HFFc6 (cell line): ENCODE results near the gene PCCB. TPM values are rescaled to one million over a fixed set of nuclear protein-coding genes. Genes with fewer than 3 reads are reported as not detected.
"Not testable (repeated sequence)": the region's sequence is repeated elsewhere in the genome, so short reads cannot be mapped to it uniquely, and the experiment has no call there.

Source experiments
- DNase-seq: peaks from one replicate; pipeline ENCODE4 v3.0.0-alpha.2; 2018
- H3K27ac Mint-ChIP-seq: 2 replicates; pipeline ENCODE4 v1.8.0; 2020; ENCODE audit warnings: mild to moderate bottlenecking, mixed read lengths
- H3K27me3 Mint-ChIP-seq: 2 replicates; pipeline ENCODE4 v1.8.0; 2021; ENCODE audit warnings: mild to moderate bottlenecking, moderate library complexity, mixed read lengths; ENCODE audit not compliant: insufficient read depth
- H3K36me3 Mint-ChIP-seq: 2 replicates; pipeline ENCODE4 v1.8.0; 2021; ENCODE audit warnings: low read depth, mixed read lengths
- H3K4me1 Mint-ChIP-seq: 2 replicates; pipeline ENCODE4 v1.8.0; 2020; ENCODE audit warnings: low read depth, mixed read lengths
- H3K4me3 Mint-ChIP-seq: 2 replicates; pipeline ENCODE4 v1.8.0; 2020; ENCODE audit warnings: mild to moderate bottlenecking, moderate library complexity, mixed read lengths
- H3K9me3 Mint-ChIP-seq: 2 replicates; pipeline ENCODE4 v1.8.0; 2020; ENCODE audit warnings: mild to moderate bottlenecking, mixed read lengths
- total RNA-seq, 6 experiments: library from RNA; stranded (reverse); fragmentation: NEBNext Ultra II Directional; extraction: Animal tissue kit (Norgen Biotek cat#: 25700); gene quantifications; 2 replicates in 1 of 6; 3 replicates in 5 of 6; pipeline ENCODE4 v1.2.3, GENCODE V29; 2021
- TF ChIP-seq, protein P1 (sequence below): fragments of 200-600 bp; sonication (generic); IDR thresholded peaks from 2 replicates; pipeline ENCODE4 v1.5.0; 2021; ENCODE audit warnings: antibody characterized with exemption, mild to moderate bottlenecking

PCCB gene
- total RNA-seq, 6 experiments from 2014 or later = 32.4 to 41.1 (median 37.8) TPM

DNA sequence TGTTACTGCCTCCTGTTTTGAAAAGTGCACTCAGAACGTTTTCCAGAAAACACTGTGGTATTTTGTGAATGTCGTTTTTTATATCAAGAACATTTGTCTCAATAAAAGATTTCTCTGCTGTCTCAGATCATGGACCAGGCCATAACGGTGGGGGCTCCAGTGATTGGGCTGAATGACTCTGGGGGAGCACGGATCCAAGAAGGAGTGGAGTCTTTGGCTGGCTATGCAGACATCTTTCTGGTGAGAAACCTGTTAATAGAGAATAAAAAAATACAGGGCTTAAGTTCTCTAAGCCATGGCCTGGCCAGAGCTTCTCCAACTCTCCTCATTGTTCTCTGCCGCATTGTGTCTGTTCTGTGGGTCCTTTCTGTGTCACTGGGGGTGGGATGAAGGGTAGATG is 11.7 kb downstream of the PCCB start:
- H3K27ac Mint-ChIP-seq = no peak overlapping the region
- no peaks in the 10 kb centered on the region for H3K27me3 Mint-ChIP-seq
- H3K9me3 Mint-ChIP-seq = no peaks in the 10 kb centered on the region
- no peak for DNase-seq
- TF ChIP-seq, protein P1, sequence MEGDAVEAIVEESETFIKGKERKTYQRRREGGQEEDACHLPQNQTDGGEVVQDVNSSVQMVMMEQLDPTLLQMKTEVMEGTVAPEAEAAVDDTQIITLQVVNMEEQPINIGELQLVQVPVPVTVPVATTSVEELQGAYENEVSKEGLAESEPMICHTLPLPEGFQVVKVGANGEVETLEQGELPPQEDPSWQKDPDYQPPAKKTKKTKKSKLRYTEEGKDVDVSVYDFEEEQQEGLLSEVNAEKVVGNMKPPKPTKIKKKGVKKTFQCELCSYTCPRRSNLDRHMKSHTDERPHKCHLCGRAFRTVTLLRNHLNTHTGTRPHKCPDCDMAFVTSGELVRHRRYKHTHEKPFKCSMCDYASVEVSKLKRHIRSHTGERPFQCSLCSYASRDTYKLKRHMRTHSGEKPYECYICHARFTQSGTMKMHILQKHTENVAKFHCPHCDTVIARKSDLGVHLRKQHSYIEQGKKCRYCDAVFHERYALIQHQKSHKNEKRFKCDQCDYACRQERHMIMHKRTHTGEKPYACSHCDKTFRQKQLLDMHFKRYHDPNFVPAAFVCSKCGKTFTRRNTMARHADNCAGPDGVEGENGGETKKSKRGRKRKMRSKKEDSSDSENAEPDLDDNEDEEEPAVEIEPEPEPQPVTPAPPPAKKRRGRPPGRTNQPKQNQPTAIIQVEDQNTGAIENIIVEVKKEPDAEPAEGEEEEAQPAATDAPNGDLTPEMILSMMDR = no peak
- H3K36me3 Mint-ChIP-seq = peaks cover 20% of the 10 kb centered on the region
- no peak overlapping the region for H3K4me3 Mint-ChIP-seq
- H3K4me1 Mint-ChIP-seq = peaks cover 7% of the 10 kb centered on the region

DNA sequence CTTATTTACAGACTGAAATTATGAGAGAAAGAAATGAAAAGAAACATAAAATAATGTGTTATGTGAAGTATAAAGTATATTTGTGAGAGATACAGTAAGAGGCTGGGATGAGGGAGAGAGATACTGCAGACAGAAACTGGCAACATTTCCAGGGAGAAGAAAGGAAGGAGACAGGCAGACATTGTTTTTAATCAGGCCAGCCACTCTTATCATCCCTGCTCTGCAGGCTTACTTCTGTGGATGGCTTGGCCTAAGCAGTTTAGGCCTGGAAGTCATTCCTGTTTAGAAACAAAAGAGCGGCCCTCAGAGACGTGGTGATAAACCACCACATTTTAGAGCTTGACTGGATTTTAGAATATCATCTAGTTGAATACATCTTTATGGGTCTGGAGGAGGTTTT is 12.4 kb downstream of the PCCB start:
- no peak for DNase-seq
- H3K4me1 Mint-ChIP-seq = peaks cover 8% of the 10 kb centered on the region
- peaks cover 20% of the 10 kb centered on the region for H3K36me3 Mint-ChIP-seq
- TF ChIP-seq, protein P1 = no peak
- H3K9me3 Mint-ChIP-seq = no peaks in the 10 kb centered on the region
- H3K4me3 Mint-ChIP-seq = no peak overlapping the region
- no peaks in the 10 kb centered on the region for H3K27me3 Mint-ChIP-seq
- no peak overlapping the region; the same call in 1 of the 2 replicates for H3K27ac Mint-ChIP-seq

DNA sequence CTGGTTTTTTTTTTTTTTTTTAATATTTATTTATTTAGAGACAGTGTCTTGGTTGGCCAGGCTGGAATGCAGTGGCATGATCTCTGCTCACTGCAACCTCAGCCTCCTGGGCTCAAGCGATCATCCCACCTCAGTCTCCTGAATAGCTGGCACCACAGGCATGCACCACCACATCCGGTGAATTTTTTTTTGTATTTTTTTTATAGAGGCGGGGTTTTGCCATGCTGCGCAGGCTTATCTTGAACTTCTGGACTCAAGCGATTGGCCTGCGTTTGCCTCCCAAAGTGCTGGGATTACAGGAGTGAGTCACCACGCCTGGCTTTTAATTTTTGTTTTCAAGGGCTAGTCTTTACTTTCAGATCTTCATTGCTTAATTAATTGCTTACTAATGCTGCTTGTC is 13.1 kb downstream of the PCCB start:
- TF ChIP-seq, protein P1 = no peak
- Mint-ChIP-seq H3K9me3 (no peaks in the 10 kb centered on the region), H3K4me1 (peaks cover 8% of the 10 kb centered on the region), H3K27ac (no peak overlapping the region), H3K4me3 (no peak overlapping the region), H3K27me3 (no peaks in the 10 kb centered on the region), H3K36me3 (peaks cover 20% of the 10 kb centered on the region)
- DNase-seq = no peak

DNA sequence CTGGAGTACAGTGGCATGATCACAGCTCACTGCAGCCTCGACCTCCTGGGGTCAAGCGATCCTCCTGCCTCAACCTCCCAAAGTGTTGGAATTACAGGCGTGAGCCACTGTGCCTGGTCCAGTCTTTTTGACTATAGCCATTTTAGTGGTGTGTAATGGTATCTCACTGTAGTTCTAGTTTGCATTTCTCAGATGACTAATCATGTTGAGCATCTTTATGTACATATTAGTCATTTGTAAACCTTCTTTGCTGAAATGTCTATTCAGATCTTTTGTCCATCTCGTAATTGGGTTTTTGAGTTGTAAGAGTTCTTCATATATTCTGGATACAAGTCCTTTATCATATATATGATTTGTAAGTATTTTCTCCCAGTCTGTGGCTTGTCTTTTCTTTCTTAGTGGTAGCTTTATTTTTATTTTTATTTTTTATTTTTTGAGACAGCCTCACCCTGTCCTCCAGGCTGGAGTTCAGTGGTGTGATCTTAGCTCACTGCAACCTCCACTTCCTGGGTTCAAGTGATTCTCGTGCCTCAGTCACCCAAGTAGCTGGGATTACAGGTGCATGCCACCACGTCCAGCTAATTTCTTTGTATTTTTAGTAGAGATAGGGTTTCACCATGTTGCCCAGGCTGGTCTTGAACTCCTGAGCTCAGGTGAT is 16.5 kb downstream of the PCCB start:
- Mint-ChIP-seq H3K4me3 (peak overlapping the region; percentile 47), H3K4me1 (peaks cover 17% of the 10 kb centered on the region), H3K36me3 (peaks cover 33% of the 10 kb centered on the region), H3K27ac (peak overlapping the region; percentile 67)
- H3K27me3 Mint-ChIP-seq, H3K9me3 Mint-ChIP-seq: not testable (repeated sequence)
- DNase-seq = peak; percentile 74

DNA sequence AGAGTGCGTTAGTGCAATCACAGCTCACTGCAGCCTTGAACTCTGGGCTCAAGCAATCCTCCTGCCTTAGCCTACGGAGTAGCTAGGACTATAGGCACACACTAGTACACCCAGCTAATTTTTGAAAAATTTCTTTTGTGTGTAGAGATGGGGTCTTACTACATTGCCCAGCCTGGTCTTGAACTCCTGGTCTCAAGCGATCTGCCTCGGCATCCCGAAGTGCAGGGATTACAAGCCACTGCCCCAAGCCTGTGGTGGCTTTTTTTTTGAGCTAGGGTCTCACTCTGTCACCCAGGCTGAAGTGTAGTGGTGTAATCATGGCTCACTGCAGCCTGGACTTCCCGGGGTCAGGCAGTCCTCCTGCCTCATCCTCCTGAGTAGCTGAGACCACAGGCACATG is 17.1 kb downstream of the PCCB start:
- H3K4me1 Mint-ChIP-seq = peaks cover 23% of the 10 kb centered on the region
- no peak overlapping the region for H3K4me3 Mint-ChIP-seq
- H3K27me3 Mint-ChIP-seq = no peaks in the 10 kb centered on the region
- DNase-seq = no peak
- no peaks in the 10 kb centered on the region for H3K9me3 Mint-ChIP-seq
- no peak overlapping the region for H3K27ac Mint-ChIP-seq
- peaks cover 33% of the 10 kb centered on the region for H3K36me3 Mint-ChIP-seq
- TF ChIP-seq, protein P1 = no peak

DNA sequence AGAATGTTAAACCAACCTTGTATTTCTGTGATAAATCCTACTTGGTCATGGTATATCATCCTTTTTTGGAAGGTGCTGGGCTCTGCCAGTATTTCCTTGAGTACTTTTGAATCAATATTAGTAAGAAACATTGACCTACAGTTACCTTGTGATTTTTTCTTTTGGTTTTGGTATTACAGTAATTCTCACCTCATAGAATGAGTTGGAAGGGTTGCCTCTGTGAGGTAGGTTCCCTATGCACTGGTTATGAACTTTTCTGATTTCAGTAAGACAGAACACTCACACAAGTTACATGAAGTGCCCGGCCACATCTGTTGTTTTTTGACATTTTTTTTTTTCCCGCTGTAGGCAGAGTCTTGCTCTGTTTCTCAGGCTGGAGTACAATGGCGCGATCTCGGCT is 20.0 kb downstream of the PCCB start:
- Mint-ChIP-seq H3K27ac (no peak overlapping the region), H3K27me3 (no peaks in the 10 kb centered on the region), H3K4me1 (peaks cover 31% of the 10 kb centered on the region)

DNA sequence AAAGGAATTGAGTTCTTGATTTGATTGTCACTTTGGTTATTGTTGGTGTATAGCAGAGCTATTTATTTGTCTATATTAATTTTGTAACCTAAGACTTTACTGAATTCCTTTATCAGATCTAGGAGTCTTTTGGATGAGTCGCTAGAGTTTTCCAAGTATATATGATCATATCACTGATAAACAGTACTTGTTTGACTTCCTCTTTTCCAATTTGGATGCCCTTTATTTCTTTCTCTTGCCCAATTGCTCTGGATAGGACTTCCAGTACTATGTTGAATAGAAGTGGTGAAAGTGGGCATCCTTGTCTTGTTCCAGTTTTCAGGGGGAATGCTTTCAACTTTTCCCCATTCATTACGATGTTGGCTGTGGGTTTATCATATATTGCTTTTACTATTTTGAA is 21.5 kb downstream of the PCCB start:
- H3K4me3 Mint-ChIP-seq, H3K27me3 Mint-ChIP-seq, H3K9me3 Mint-ChIP-seq, H3K27ac Mint-ChIP-seq, DNase-seq: not testable (repeated sequence)
- H3K36me3 Mint-ChIP-seq = peaks cover 28% of the 10 kb centered on the region
- H3K4me1 Mint-ChIP-seq = peaks cover 25% of the 10 kb centered on the region

More for the DNA sequence above, 20.0 kb downstream of the PCCB start:
- Mint-ChIP-seq H3K4me3 (no peak overlapping the region), H3K9me3 (no peaks in the 10 kb centered on the region), H3K36me3 (peaks cover 38% of the 10 kb centered on the region)
- no peak for DNase-seq
- TF ChIP-seq, protein P1 = no peak
